Prostate gland (tissue), 2 donors: Measurements from ENCODE around the gene USP32.

Experiments used
- POLR2A ChIP-seq: fragments of 450-650 bp; IDR thresholded peaks from one replicate; pipeline ENCODE4 v1.6.1; 2016; ENCODE audit warnings: antibody characterized with exemption, mild to moderate bottlenecking
- TF ChIP-seq, protein P1 (sequence below), 4 experiments: fragments of 200-600 bp in 2 of 4; fragments of 450-650 bp in 2 of 4; sonication (generic) in 2 of 4; IDR thresholded peaks; 1 replicate in 3 of 4; 2 replicates in 1 of 4; pipeline ENCODE4 v1.5.1; 2016 to 2019; ENCODE audit warnings: antibody characterized with exemption in 4 of 4, mild to moderate bottlenecking in 2 of 4, moderate library complexity in 2 of 4

DNA sequence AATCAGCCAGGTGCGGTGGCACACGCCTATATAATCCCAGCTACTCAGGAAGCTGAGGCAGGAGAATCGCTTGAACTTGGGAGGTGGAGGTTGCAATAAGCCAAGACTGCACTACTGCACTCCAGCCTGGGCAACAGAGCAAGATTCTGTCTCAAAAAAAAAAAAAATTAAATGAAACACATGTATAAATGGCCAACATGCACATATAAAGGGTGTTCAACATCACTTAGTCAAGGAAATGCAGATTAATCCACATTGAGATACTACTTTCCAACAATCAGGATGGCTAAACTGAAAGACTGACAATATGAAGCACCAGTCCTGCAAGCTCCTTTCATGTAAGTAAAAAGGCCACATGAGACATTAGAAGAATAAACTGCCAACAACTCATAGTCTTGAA is 20.5 kb downstream of the USP32 start:
- no peak for TF ChIP-seq POLR2A
- TF ChIP-seq, protein P1, sequence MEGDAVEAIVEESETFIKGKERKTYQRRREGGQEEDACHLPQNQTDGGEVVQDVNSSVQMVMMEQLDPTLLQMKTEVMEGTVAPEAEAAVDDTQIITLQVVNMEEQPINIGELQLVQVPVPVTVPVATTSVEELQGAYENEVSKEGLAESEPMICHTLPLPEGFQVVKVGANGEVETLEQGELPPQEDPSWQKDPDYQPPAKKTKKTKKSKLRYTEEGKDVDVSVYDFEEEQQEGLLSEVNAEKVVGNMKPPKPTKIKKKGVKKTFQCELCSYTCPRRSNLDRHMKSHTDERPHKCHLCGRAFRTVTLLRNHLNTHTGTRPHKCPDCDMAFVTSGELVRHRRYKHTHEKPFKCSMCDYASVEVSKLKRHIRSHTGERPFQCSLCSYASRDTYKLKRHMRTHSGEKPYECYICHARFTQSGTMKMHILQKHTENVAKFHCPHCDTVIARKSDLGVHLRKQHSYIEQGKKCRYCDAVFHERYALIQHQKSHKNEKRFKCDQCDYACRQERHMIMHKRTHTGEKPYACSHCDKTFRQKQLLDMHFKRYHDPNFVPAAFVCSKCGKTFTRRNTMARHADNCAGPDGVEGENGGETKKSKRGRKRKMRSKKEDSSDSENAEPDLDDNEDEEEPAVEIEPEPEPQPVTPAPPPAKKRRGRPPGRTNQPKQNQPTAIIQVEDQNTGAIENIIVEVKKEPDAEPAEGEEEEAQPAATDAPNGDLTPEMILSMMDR (IDR thresholded peaks at IDR 0.05), result no peak
